ENCODE measurements around the gene CADPS.

CADPS gene

DNA sequence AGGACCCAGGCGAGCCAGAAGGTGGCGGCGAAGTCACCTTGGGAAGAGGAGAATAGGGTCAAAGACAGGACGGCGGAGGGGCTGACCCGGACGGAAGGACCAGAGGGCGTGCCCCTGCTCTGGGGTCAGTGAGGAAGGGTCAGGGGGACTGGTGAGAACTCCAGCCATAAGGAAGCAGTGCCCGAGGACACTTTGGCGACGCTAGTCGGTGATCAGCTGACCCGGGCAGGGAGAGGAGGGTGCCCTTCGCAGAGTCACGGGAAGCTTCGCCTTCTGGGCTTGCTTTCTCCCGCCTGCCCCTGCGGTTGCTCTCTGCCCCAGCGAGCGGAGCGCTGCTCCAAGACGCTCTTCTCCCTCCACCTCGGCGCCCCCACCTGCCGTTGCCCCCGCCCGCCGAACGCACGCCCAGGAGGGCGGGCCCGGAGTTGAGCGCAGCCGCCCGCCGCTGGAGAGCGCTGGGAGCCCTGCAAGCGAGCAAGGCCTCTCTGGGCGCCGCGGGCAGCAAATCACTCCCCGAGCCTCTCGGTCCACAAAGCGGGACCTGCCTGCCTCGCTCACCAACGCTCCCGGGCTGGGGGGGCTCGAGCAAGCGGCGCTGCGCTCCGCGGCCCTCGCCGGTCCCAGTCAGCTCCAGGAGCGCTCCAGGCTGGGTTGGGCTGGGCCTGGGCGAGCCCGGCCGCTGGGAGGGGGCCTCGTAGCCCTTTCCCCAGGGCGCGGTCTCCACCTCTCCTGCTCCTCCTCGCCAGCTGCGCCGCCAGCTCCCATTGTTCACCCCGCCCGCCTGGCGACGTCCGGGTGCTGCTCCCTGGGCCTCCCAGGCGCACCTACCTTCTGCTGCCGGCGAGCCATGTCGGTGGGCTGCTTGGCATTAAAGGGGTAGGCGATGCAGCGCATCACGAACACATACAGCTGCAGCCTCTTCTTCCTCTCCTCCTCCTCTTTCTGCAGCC, 1.2 kb downstream of the CADPS start:
- no peak for DNase-seq (ENCODE audit: extremely low read depth in 1 of 2, low read depth in 1 of 2)

DNA sequence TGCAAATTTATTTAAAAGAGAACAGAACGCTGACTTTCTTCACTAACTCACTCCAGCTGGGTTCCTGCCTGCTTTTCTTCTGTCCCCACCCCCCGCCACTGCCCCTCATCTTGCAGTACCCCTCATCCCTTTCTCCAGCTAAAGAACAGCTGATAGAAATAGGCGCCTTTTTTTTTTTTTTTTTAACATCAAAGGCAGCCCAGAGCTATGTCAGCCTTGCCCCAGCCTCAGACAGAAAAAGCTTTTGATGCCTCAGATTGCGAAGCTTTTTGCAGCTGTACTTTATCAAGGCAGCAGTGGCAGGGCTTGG, 1.8 kb downstream of the CADPS start:
- DNase-seq (ENCODE audit: extremely low read depth in 1 of 2, low read depth in 1 of 2): no peak

DNA sequence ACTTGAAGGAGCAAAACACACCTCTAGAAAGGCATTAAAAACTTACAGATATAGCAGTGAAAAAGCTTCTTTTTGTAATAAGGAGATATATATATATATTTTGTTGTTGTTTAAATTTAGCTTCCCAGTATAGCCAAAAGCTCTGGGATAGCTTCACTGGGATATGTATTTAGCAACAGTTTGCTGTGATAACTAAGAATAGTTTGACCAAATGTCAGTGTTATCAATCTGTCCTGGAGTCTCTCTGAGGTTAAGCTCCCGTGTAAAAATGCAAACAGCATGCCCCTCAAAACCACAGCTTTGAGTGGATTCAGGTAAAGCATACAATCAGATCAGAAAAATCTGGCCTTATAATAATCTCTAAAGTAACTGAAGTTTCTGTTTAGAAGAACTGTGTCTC, 2.9 kb downstream of the CADPS start:
- no peak for DNase-seq (ENCODE audit: extremely low read depth in 1 of 2, low read depth in 1 of 2)

DNA sequence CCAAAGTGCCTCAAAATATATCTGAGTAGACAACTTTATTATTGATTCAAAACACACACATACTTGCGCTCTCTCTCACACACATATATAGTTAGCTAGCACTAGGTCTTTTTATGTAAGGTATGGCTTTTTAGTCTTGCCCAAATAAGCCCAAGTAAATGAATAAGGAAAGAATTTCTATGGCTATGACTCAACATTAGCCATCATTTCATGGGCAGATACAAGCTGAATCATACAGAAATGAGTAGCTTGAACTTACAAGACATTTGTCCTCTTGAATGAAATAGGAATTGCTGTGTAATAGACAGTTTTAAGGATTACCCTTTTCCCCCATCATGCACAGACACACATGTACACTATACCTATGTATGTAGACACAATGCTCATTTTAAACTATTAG, 4.9 kb downstream of the CADPS start:
- no peak for DNase-seq (ENCODE audit: extremely low read depth in 1 of 2, low read depth in 1 of 2)

DNA sequence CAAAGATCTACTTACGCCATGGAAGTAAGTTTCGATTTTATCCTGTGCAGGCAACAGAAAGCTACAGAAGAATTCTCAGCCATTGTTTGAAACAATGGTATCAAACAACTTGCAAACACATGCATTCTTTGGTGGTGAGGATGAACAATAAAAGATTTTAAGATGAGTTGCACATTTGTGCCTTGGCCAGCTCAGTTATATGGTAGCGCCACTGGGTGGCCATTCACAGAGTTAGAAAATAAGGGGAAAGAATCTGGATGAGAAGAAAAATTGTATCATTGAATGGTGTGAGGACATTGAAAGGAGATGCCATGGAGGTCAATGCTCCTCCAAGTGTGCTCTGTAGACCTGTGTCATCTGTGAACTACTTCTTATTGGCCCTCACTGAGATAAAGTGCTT, 11.6 kb downstream of the CADPS start:
- no peak for DNase-seq (ENCODE audit: extremely low read depth in 1 of 2, low read depth in 1 of 2)

DNA sequence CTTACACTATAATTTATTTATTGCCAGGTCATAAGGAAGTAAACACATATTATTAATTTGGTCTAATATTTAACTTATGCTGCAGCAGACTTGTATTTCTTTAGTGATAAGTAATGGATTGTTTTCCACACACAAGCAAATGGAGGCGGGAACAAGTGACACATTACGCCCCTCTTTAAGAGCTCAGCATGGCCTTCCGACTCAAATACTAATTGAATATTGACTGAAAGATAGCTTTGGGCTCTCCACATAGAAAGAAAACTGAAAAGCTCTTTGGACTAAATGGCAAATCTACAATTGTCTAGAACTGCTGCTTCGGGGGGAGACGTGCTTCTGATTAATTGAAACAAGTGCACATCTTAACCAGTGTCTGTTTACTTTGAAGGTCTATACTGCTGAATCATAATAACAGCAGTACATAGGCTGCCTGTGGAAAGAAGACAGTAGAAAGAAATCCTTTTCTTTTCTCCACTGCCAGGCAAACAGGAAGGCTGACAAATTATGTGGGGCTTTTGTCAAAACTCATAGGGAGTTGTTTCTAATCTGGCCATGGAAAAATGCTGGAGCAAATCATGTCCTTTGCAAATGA, 15.9 kb downstream of the CADPS start:
- DNase-seq (ENCODE audit: extremely low read depth in 1 of 2, low read depth in 1 of 2): no peak

DNA sequence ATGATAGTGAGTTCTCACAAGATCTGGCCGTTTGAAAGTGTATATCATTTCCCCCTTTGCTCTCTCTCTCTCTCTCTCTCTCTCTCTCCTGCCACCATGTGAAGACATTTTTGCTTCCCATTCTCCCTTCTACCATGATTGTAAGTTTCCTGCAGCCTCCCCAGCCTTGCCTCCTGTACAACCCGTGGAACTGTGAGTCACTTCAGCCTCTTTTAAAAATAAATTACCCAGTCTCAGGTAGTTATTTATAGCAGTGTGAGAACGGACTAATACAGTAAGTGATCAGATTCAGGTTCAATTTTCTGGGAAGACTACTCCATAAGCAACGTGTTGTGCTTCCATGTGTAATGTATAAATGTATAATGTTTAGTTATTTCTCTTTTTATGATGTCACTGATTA, 29.2 kb downstream of the CADPS start:
- no peak for DNase-seq (ENCODE audit: extremely low read depth in 1 of 2, low read depth in 1 of 2)

DNA sequence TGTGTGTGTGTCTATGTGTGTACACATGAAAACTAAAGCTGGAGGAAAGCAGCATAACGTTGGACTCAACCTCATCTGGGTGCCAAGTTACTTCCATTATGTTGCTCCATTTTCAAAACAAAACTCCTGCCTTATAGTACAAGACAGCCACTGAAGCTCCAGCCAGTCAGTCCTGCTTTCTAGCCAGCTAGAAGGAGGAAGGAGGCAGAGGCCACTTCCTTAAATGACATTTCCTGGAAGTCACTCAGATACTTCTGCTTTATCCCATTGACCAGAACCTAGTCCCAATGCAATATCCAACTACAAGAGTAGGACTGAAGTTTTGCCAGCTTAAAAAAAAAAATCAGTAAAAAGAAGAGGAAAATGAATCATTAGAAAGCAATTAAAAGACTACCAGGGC, 31.7 kb downstream of the CADPS start:
- no peak for DNase-seq (ENCODE audit: extremely low read depth in 1 of 2, low read depth in 1 of 2)

DNA sequence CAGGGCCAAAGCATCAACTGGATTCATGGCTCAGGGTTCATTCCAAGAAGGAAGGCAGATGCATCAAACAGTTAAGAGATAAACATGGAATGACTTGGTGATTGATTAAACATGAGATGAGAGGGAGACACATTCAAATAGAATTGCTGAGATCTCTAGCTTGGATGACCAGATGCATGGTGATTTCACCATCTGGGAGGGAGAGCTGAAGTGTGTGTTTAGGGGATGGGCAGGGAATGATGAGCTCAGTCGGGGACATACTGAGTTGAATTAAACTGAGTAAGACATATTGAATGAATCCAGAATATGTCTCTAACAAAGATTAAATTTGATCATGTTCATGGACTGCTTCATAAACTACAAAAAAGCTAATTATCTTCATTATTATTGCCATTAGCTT, 35.5 kb downstream of the CADPS start:
- no peak for DNase-seq (ENCODE audit: extremely low read depth in 1 of 2, low read depth in 1 of 2)

DNA sequence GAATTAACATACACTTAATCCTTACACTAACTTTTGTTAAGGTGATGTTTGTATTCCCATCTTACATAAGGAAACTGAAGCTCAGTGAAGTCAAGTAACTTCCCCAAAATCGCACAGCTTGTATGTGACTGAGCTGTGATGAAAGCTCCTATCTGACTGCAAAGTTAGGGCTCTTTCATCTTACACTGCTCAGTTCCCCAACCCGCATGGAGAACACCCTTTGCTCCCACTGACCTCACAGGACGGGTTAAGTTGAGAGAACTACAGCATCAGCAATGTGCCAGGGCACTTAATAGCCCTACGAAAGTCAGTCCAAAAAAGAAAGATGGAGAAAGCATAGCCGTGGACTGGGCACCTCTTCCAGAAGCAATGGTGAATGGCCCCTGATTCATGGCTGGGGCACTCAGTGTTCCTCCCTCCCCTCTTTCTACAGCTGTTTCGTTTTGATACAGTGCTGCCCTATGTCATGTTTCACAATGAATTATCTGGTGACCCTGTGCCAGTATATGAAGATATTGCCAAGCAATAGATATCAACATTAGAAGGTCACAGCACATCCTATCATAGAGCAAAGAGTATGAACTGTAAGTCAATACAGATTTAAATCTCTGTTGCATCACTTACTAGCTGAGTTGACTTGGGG, 38.0 kb downstream of the CADPS start:
- DNase-seq (ENCODE audit: extremely low read depth in 1 of 2, low read depth in 1 of 2): no peak

DNA sequence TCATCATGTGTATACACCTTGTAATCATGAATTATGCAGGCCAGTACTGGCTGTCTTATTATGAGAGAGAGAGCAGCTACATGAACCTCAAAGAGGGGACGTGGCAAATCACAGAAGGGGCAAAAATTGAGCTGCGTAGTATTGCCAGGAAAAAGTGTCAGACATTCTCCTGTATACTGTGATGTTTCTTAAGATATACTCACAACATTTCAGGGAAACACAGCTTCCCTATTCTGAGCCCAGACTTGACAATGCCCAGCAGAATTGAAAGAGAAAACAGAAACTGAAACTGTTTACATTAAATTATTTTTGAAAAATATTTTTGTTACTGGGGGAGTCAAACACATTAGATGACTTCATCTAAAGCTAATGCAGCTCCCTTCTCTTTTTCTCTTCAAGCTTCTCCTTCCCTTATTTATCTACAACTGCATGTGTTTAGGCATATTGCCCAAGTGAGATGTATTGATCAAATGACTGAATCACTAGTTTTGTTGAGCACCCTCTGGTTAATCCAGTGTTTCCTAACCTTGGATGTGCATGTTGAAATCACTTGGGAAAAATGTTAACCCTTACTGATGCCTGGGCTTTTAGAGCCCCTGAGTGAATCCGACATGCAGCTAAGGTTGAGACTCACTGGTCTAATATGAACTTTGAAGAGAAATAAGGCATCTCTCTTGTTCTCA, 39.5 kb downstream of the CADPS start:
- no peak for DNase-seq (ENCODE audit: extremely low read depth in 1 of 2, low read depth in 1 of 2)

DNA sequence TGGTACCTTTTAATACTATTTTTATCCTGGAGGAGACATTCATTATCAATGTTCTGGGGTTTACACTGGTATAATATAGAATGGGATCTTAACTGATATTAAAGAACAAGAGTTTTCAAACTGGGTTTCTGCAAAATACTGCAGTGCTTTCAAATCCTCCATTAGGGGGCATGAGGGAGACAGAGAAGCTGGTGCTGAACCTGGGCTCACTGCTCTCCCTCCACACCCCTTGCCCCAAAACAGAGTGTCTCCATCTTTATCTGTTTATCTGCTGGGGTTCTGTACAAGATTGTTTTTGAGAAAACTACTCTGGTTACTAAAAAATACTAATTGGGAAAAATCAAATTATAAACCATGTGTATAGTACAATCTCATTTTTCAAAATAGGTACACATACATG, 41.7 kb downstream of the CADPS start:
- no peak for DNase-seq (ENCODE audit: extremely low read depth in 1 of 2, low read depth in 1 of 2)

DNA sequence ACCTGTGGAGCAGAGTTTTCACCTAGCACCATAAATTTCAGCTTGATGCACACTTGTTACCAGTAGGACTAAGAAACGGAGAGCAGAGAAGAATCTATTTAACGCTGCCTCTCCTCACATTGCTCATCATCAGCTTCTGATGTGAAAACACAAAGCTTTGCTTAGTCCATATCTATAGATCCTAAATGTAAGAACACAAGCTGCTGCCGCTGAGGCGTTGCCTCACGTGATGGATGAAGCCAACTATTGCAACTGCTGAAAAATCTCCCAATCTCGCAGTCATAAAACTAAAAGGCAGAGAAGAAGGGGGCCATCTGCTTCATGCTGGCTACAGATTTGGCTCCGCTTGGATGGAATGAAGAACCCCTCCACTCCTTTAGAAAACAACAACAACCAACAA, 42.7 kb downstream of the CADPS start:
- no peak for DNase-seq (ENCODE audit: extremely low read depth in 1 of 2, low read depth in 1 of 2)

DNA sequence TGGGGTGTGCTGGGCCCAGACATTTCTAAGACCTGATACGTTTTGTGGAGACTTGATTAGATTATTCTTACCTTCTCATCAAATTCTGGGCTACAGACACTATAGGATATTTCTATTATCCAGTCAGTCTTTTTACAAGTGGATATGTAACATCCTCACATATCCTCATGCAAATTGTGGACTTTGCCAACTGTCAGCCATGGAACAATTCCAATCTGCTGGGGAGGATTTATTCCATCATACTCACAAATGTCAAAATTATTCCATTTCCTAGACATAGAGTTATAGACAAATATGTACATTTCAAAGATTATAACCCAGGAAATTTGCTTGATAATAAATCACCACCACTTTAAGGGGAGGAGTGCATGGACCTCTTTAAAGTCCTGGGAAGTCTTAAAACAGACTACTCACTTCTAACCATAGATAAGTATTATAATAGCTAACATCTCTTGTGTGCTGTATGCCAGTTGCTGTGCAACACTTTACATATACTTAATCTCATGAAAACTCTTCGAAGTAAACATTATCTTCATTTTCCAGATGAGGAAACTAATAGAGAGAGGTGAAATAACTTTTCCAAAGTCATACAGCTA, 44.4 kb downstream of the CADPS start:
- DNase-seq (ENCODE audit: extremely low read depth in 1 of 2, low read depth in 1 of 2): no peak

DNA sequence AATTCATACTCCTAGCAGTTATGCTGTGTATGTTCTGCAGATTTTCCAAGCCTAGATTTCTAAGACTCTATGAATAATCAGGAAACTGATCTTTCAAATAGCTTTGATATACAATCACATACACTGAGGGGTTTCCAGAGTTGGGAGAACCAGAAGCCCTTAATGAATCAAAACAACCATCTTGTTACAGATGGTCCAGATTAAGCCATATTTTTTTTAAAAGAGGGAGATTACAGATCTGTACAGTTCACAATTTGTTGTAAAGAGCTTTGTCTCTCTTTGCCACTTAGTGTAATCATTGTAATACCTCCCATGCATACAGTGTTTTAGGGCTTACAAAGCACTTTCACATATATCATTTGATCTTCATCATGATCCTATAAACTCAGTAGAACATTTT, 47.7 kb downstream of the CADPS start:
- DNase-seq (ENCODE audit: extremely low read depth in 1 of 2, low read depth in 1 of 2): no peak

DNA sequence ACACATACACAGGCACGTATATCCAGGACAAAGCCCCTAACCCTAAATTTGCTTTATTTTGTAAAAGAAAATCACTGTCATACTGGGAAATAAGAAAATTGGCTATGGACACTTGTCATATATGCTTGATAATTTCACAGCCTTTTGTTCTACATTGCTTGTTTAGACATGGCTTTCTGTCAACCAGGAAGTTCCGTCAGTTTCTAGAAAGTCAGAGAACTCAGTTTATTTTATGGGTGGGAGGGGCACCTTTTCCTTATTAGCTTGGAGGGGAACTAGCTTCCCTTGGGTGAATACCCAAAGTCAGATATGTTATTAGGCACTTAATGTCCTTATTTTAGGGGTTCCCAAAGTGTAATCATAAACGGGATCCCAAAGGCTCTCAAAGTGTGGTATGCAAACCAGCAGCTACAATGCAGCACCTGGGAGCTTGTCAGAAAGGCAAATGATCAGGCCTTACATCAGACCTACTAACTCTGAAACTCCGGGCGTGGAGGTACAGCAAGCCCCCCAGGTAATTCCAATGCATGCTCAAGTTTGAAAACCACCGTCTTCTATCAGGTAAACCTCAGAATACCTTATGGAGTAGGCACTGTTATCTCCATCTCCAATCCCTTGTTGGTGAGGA, 50.1 kb downstream of the CADPS start:
- no peak for DNase-seq (ENCODE audit: extremely low read depth in 1 of 2, low read depth in 1 of 2)

DNA sequence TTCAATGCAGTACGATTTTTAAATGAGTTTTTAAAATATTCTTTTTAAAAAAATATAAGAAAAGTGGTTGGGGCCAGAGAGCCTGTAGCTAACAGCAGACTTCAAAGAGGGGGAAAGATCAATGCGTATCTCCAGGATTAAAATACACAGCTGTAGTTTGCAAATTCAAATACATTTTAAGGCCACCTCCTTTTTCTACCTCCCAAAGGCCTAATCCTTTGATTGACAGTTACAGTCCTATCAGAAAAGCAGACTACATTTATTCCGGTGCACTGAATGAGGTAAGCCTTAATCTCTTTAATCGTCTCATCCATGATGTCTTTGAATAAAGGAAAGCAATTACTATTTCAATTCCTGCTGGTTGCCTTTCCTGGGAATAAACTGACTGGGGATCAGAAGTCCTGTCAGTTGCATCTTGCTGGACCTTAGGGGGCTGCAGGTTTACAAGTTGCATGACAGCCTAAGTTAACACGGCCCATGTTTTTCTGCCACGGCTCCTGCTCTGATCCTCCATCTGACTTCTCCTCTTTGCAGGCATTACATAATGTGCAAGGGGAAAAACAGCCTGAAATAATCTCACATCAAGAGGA, 51.7 kb downstream of the CADPS start:
- no peak for DNase-seq (ENCODE audit: extremely low read depth in 1 of 2, low read depth in 1 of 2)

DNA sequence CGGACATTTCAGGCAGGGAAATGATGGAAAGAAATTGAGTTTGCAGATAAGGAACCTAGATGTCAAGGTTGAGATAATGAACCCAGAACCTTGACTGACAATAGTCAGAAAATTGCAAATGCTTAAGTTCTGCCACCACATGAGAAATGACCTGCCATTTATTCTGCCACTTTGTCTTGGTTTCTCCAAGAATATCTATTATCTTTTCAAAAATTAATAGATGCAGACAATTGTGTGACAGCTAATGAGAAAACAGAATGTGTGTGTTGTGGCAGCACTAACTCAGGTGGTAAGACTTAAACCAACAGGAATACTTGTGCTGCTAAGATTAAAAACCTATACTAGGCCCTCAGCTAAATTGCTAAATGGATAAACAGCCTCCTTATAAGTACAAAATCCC, 52.3 kb downstream of the CADPS start:
- no peak for DNase-seq (ENCODE audit: extremely low read depth in 1 of 2, low read depth in 1 of 2)

DNA sequence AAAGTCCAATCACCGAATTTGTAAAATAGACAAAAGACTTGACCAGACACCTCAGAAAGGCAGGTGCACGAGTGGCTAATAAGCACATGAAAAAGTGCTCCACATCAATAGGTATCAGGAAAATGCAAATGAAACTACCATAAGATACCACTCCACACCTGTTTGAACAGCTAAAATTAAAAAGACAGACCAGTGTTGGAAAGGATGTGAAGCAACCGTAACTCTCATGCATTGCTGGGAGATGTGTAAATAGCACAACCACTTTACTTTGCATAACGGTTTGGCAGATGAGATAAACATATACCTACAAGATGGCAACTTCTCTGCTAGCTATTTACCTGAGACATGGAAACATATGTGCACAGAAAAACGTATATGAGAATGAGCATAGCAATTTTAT, 56.9 kb downstream of the CADPS start:
- DNase-seq (ENCODE audit: extremely low read depth in 1 of 2, low read depth in 1 of 2): no peak

DNA sequence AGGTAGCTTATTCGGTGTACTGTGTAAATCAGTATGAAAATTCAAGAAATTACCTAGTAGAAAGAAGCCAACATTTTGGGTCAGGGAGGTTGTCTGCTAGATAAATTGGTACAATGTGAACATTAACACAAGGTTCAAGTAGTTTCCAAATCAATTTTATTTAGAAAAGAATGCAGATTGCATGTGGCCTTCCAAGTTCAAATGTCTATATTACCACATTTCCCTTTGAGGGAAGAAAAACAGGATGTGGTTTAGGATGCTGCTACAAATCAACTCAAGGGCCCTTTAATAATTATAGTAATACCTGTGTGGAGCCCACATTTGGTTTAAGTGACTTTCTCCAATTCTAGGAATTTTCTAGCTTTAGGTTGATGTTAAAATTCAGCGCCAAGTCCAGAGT, 57.5 kb downstream of the CADPS start:
- no peak for DNase-seq (ENCODE audit: extremely low read depth in 1 of 2, low read depth in 1 of 2)

Measured in stimulated activated CD8-positive, alpha-beta memory T cell treated with anti-CD3 and anti-CD28 coated beads, Interleukin-7, amount 100 ng/mL, for 48 hours (primary cell).